SK-N-SH (cell line): Measurements from ENCODE around the gene ANO10. TPM values are rescaled to one million over a fixed set of nuclear protein-coding genes. Genes with fewer than 3 reads are reported as not detected.

ENCODE experiments used
- CTCF ChIA-PET: fragments of 300-600, 350-600 bp; formaldehyde crosslinking; extraction: SDS; loops from one replicate; lab custom pipeline; 2021; lab: Yijun Ruan, JAX
- POLR2A ChIA-PET: fragments of 350-600 bp; sonication (Branson Sonifier 250); formaldehyde crosslinking; extraction: SDS; loops from one replicate; lab custom pipeline; 2020; ENCODE audit warnings: antibody characterized with exemption, inconsistent platforms; lab: Yijun Ruan, JAX
- DNase-seq: peaks from one replicate; pipeline ENCODE4 v3.0.0; 2012
- H2AFZ ChIP-seq: fragments of 200-600 bp; sonication (generic); 2 replicates; pipeline ENCODE4 v1.8.1; 2016; ENCODE audit warnings: antibody characterized with exemption, mild to moderate bottlenecking, low read depth
- H3F3A ChIP-seq: fragments of 200-600 bp; sonication (generic); replicated peaks from 2 replicates; pipeline ENCODE3; 2016; ENCODE audit warnings: antibody characterized with exemption, mild to moderate bottlenecking; ENCODE audit not compliant: insufficient read depth
- H3K27ac ChIP-seq, 2 experiments: fragments of 200-500 bp in 1 of 2; fragments of 200-600 bp in 1 of 2; sonication (Bioruptor generic) in 1 of 2; sonication (generic), shearing (Covaris generic) in 1 of 2; 2 replicates each; pipeline versions ENCODE4 v1.5.1 to v1.6.1; 2014 to 2016; ENCODE audit warnings: low read depth in 2 of 2, inconsistent platforms in 1 of 2, low read length in 1 of 2, mild to moderate bottlenecking in 1 of 2, mixed read lengths in 1 of 2
- H3K27me3 ChIP-seq: fragments of 200-600 bp; sonication (generic), shearing (Covaris generic); 2 replicates; pipeline ENCODE4 v1.6.1; 2016; ENCODE audit warnings: mixed run types; ENCODE audit not compliant: insufficient read depth
- H3K36me3 ChIP-seq, 2 experiments: fragments of 200-500 bp in 1 of 2; fragments of 200-600 bp in 1 of 2; sonication (Bioruptor generic) in 1 of 2; sonication (generic) in 1 of 2; replicated peaks in 1 of 2; 2 replicates each; pipeline versions ENCODE3 to v1.5.1; 2014 to 2016; ENCODE audit warnings: low read length in 1 of 2, mild to moderate bottlenecking in 1 of 2; ENCODE audit not compliant: insufficient read depth in 2 of 2, control insufficient read depth in 1 of 2
- H3K4me1 ChIP-seq, 2 experiments: fragments of 200-500 bp in 1 of 2; fragments of 200-600 bp in 1 of 2; sonication (Bioruptor generic) in 1 of 2; sonication (generic), shearing (Covaris generic) in 1 of 2; 2 replicates each; pipeline versions ENCODE4 v1.5.1 to v1.6.1; 2014 to 2016; ENCODE audit warnings: low read depth in 1 of 2, low read length in 1 of 2, mixed run types in 1 of 2; ENCODE audit not compliant: insufficient read depth in 2 of 2, control insufficient read depth in 1 of 2
- H3K4me2 ChIP-seq: fragments of 200-600 bp; sonication (generic), shearing (Covaris generic); 2 replicates; pipeline ENCODE4 v1.6.1; 2017; ENCODE audit warnings: mixed run types
- H3K4me3 ChIP-seq, 2 experiments: fragments of 200-500 bp in 1 of 2; fragments of 200-600 bp in 1 of 2; sonication (Bioruptor generic) in 1 of 2; sonication (generic), shearing (Covaris generic) in 1 of 2; 2 replicates each; pipeline versions ENCODE4 v1.5.1 to v1.8.1; 2014 to 2016; ENCODE audit warnings: low read depth in 2 of 2, inconsistent platforms in 1 of 2, low read length in 1 of 2, mild to moderate bottlenecking in 1 of 2, mixed read lengths in 1 of 2, moderate library complexity in 1 of 2
- H3K79me2 ChIP-seq: fragments of 200-600 bp; sonication (generic); 2 replicates; pipeline ENCODE4 v1.8.1; 2017; ENCODE audit warnings: mild to moderate bottlenecking; ENCODE audit not compliant: insufficient read depth
- H3K9ac ChIP-seq: fragments of 200-600 bp; sonication (generic); 2 replicates; pipeline ENCODE4 v1.6.1; 2017; ENCODE audit warnings: mixed run types
- H3K9me2 ChIP-seq: fragments of 200-600 bp; sonication (generic); 2 replicates; pipeline ENCODE4 v1.6.1; 2017; ENCODE audit warnings: mixed run types
- H3K9me3 ChIP-seq: fragments of 200-600 bp; sonication (generic); 2 replicates; pipeline ENCODE4 v1.6.1; 2017; ENCODE audit warnings: mixed run types, mild to moderate bottlenecking, moderate library complexity
- H4K20me1 ChIP-seq: fragments of 200-600 bp; sonication (generic); 2 replicates; pipeline ENCODE4 v1.6.1; 2017; ENCODE audit warnings: mild to moderate bottlenecking, mixed run types; ENCODE audit not compliant: insufficient read depth
- EP300 ChIP-seq, 2 experiments: IDR thresholded peaks; 2 replicates each; pipeline versions ENCODE4 v1.4.0 to v1.6.1; 2012; ENCODE audit warnings: borderline replicate concordance in 1 of 2, low read depth in 1 of 2, low read length in 1 of 2
- FOXM1 ChIP-seq: IDR thresholded peaks from 2 replicates; pipeline ENCODE4 v1.4.0; 2012; ENCODE audit warnings: low read depth, mild to moderate bottlenecking
- GABPA ChIP-seq: IDR thresholded peaks from 2 replicates; pipeline ENCODE4 v1.4.0; 2012; ENCODE audit warnings: low read depth, mild to moderate bottlenecking
- GATA2 ChIP-seq: sonication (generic); formaldehyde crosslinking; IDR thresholded peaks from 2 replicates; pipeline ENCODE4 v1.5.0; 2020; ENCODE audit warnings: mild to moderate bottlenecking, missing genetic modification reagents
- JUND ChIP-seq: IDR thresholded peaks from 2 replicates; pipeline ENCODE4 v1.4.0; 2012
- MEF2A ChIP-seq: IDR thresholded peaks from 2 replicates; pipeline ENCODE4 v1.4.0; 2012; ENCODE audit warnings: low read depth, borderline replicate concordance
- RXRA ChIP-seq: IDR thresholded peaks from 2 replicates; pipeline ENCODE4 v1.4.0; 2012; ENCODE audit warnings: low read depth, mild to moderate bottlenecking, borderline replicate concordance
- TCF12 ChIP-seq: IDR thresholded peaks from 2 replicates; pipeline ENCODE4 v1.4.0; 2012
- WGBS: methylation state at CpG from one replicate; pipeline ENCODE4 v1.1.6; 2017; ENCODE audit warnings: low lambda C conversion rate; 5-methylcytosine and 5-hydroxymethylcytosine counted together
- polyA plus RNA-seq, 3 experiments: library from polyadenylated mRNA; depleted of rRNA; stranded (reverse); fragments of >200 nt; gene quantifications; 2 replicates each; pipeline ENCODE4 v1.2.3, GENCODE V29; 2012
- TF ChIP-seq, protein P1 (sequence below): fragments of 200-600 bp; sonication (generic); IDR thresholded peaks from 2 replicates; pipeline ENCODE4 v1.6.1; 2017; ENCODE audit warnings: antibody characterized with exemption, mild to moderate bottlenecking, moderate library complexity
- TF ChIP-seq, protein P2 (sequence below): IDR thresholded peaks from 2 replicates; pipeline ENCODE4 v1.4.0; 2012; ENCODE audit warnings: low read depth
- TF ChIP-seq, protein P3 (sequence below): fragments of 150-350 bp; IDR thresholded peaks from 2 replicates; pipeline ENCODE4 v1.6.1; 2017; ENCODE audit warnings: antibody characterized with exemption, low read length, low read depth, borderline replicate concordance
- TF ChIP-seq, protein P4 (sequence below): IDR thresholded peaks from 2 replicates; pipeline ENCODE4 v1.4.0; 2012; ENCODE audit warnings: low read depth, borderline replicate concordance
- TF ChIP-seq, protein P5 (sequence below): IDR thresholded peaks from 2 replicates; pipeline ENCODE4 v1.4.0; 2012; ENCODE audit warnings: low read depth, borderline replicate concordance

ANO10 gene
- polyA plus RNA-seq, 1 of the 3 experiments (the other 2 are of a cell fraction): 16.8 TPM

DNA sequence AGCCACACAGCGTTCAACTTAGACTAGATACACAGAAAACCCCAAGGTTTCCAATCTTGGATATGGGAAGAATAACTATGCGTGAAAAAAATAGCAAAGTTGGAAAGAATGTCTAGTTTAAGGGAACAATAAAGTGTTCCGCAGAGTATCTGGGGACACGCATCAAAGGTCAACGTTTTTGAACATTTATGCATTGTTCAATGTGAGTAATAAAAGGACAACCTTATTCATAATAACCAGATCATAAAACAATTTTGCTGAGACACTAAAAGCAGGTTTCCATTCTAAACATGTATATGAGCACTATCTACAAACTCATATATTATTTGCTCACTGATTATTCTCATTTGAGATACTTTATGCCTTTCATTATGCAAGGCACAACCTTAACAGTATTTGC, 7.8 kb downstream of the ANO10 start:
- ChIA-PET CTCF (no interaction called here), POLR2A (no interaction called here)
- Histone ChIP-seq H3K4me2 (no peak overlapping the region), H3K9me3 (no peaks in the 10 kb centered on the region), H3K4me1 (no peaks in the 10 kb centered on the region; a peak in 1 of 4 replicates), H3K27ac (no peak overlapping the region), H3K79me2 (peaks cover 52% of the 10 kb centered on the region), H3K9ac (no peak overlapping the region), H3K36me3 (peaks cover 0 to 4% of the 10 kb centered on the region in 2 experiments), H4K20me1 (peaks cover 3% of the 10 kb centered on the region; the same call in 1 of the 2 replicates), H2AFZ (no peak overlapping the region), H3F3A (no peaks in the 10 kb centered on the region), H3K4me3 (no peak overlapping the region), H3K9me2 (no peaks in the 10 kb centered on the region), H3K27me3 (no peaks in the 10 kb centered on the region)
- DNase-seq: no peak
- TF ChIP-seq GATA2 (CRISPR knock-in tag) (no peak), FOXM1 (no peak)
- TF ChIP-seq, protein P1, sequence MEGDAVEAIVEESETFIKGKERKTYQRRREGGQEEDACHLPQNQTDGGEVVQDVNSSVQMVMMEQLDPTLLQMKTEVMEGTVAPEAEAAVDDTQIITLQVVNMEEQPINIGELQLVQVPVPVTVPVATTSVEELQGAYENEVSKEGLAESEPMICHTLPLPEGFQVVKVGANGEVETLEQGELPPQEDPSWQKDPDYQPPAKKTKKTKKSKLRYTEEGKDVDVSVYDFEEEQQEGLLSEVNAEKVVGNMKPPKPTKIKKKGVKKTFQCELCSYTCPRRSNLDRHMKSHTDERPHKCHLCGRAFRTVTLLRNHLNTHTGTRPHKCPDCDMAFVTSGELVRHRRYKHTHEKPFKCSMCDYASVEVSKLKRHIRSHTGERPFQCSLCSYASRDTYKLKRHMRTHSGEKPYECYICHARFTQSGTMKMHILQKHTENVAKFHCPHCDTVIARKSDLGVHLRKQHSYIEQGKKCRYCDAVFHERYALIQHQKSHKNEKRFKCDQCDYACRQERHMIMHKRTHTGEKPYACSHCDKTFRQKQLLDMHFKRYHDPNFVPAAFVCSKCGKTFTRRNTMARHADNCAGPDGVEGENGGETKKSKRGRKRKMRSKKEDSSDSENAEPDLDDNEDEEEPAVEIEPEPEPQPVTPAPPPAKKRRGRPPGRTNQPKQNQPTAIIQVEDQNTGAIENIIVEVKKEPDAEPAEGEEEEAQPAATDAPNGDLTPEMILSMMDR: no peak
- TF ChIP-seq, protein P2, sequence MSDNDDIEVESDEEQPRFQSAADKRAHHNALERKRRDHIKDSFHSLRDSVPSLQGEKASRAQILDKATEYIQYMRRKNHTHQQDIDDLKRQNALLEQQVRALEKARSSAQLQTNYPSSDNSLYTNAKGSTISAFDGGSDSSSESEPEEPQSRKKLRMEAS: no peak
- 94% methylated on average over 5 of the region's 5 CpGs for WGBS

DNA sequence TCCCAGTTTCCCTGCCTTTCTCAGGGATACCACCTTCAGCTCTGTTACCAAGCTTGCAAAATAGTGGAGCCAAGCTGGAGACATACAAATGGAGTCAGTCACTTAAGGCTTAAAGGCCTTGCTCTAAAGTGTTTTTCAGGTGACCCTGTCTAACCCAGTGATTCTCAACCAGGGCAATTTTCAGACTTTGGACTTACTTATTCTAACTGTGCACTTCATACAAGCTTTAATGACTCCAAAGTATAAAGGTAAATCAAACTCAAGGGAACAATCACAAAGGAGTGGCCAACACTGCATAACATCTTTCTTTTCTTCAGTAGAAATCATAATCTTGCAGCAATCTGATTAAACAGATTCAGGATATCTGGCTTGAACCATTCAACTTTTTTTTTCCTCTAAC, 9.4 kb downstream of the ANO10 start:
- Histone ChIP-seq H3K27ac (no peak overlapping the region), H4K20me1 (peaks cover 3% of the 10 kb centered on the region; the same call in 1 of the 2 replicates), H3K36me3 (peaks cover 0 to 4% of the 10 kb centered on the region in 2 experiments), H3K4me3 (no peak overlapping the region), H3K4me1 (no peaks in the 10 kb centered on the region; a peak in 1 of 4 replicates), H3K4me2 (no peak overlapping the region), H3K79me2 (peaks cover 50% of the 10 kb centered on the region), H3K9ac (no peak overlapping the region), H2AFZ (no peak overlapping the region), H3K27me3 (no peaks in the 10 kb centered on the region), H3K9me3 (no peaks in the 10 kb centered on the region), H3K9me2 (no peaks in the 10 kb centered on the region), H3F3A (no peaks in the 10 kb centered on the region)
- DNase-seq: no peak
- TF ChIP-seq, protein P2: no peak
- TF ChIP-seq TCF12 (no peak), JUND (no peak), MEF2A (no peak), EP300 (IDR thresholded peaks at IDR 0.05; ENCODE audit: borderline replicate concordance in 1 of 2, low read depth in 1 of 2, low read length in 1 of 2) (no peak), RXRA (no peak), GABPA (no peak)
- TF ChIP-seq, protein P3, sequence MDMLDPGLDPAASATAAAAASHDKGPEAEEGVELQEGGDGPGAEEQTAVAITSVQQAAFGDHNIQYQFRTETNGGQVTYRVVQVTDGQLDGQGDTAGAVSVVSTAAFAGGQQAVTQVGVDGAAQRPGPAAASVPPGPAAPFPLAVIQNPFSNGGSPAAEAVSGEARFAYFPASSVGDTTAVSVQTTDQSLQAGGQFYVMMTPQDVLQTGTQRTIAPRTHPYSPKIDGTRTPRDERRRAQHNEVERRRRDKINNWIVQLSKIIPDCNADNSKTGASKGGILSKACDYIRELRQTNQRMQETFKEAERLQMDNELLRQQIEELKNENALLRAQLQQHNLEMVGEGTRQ: no peak
- TF ChIP-seq, protein P4, sequence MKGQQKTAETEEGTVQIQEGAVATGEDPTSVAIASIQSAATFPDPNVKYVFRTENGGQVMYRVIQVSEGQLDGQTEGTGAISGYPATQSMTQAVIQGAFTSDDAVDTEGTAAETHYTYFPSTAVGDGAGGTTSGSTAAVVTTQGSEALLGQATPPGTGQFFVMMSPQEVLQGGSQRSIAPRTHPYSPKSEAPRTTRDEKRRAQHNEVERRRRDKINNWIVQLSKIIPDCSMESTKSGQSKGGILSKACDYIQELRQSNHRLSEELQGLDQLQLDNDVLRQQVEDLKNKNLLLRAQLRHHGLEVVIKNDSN: no peak
- TF ChIP-seq, protein P5, sequence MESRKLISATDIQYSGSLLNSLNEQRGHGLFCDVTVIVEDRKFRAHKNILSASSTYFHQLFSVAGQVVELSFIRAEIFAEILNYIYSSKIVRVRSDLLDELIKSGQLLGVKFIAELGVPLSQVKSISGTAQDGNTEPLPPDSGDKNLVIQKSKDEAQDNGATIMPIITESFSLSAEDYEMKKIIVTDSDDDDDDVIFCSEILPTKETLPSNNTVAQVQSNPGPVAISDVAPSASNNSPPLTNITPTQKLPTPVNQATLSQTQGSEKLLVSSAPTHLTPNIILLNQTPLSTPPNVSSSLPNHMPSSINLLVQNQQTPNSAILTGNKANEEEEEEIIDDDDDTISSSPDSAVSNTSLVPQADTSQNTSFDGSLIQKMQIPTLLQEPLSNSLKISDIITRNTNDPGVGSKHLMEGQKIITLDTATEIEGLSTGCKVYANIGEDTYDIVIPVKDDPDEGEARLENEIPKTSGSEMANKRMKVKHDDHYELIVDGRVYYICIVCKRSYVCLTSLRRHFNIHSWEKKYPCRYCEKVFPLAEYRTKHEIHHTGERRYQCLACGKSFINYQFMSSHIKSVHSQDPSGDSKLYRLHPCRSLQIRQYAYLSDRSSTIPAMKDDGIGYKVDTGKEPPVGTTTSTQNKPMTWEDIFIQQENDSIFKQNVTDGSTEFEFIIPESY: no peak
- ChIA-PET POLR2A (no interaction called here), CTCF (interaction anchor here (0.6 to 1.0 kb wide), 2 partner anchors 28 to 587 kb away, joined by 3 to 4 read pairs; no protein-coding TSS in a partner anchor)
